Activated CD4-positive, alpha-beta memory T cell treated with anti-CD3 and anti-CD28 coated beads, Interleukin-2, amount 10 ng/mL, durations not matched to agents 7 days and 5 days (primary cell): Measurements from ENCODE around the gene HSD17B1. TPM values are rescaled to one million over a fixed set of nuclear protein-coding genes. Genes with fewer than 3 reads are reported as not detected.
"Not testable (repeated sequence)": the region's sequence is repeated elsewhere in the genome, so short reads cannot be mapped to it uniquely, and the experiment has no call there.

Source experiments
- CTCF ChIA-PET: fragments of 350-600 bp; sonication (Branson Sonifier 250); formaldehyde crosslinking; loops from one replicate; lab custom pipeline; 2021; ENCODE audit warnings: antibody characterized with exemption, inconsistent platforms; lab: Charles Lee
- POLR2A ChIA-PET: fragments of 350-600 bp; sonication (Branson Sonifier 250); formaldehyde crosslinking; loops from one replicate; lab custom pipeline; 2021; ENCODE audit warnings: antibody characterized with exemption; lab: Charles Lee
- DNase-seq: peaks from one replicate; pipeline ENCODE4 v3.0.0-alpha.2; 2020
- H3K27ac Mint-ChIP-seq: one replicate; pipeline ENCODE4 v1.8.0; 2021; ENCODE audit warnings: mild to moderate bottlenecking, mixed read lengths
- H3K27me3 Mint-ChIP-seq: one replicate; pipeline ENCODE4 v1.8.0; 2021; ENCODE audit warnings: mixed read lengths
- H3K36me3 Mint-ChIP-seq: one replicate; pipeline ENCODE4 v1.8.0; 2021; ENCODE audit warnings: low read depth, mixed read lengths
- H3K4me1 Mint-ChIP-seq: one replicate; pipeline ENCODE4 v1.8.0; 2021; ENCODE audit warnings: mixed read lengths
- H3K4me3 Mint-ChIP-seq: one replicate; pipeline ENCODE4 v1.8.0; 2021; ENCODE audit warnings: mild to moderate bottlenecking, mixed read lengths
- H3K9me3 Mint-ChIP-seq: one replicate; pipeline ENCODE4 v1.8.0; 2021; ENCODE audit warnings: mixed read lengths
- total RNA-seq, 2 experiments: library from RNA; stranded (reverse); gene quantifications; one replicate each; pipeline ENCODE4 v1.2.3, GENCODE V29; 2021

The HSD17B1 gene
- total RNA-seq, 2 experiments from 2014 or later = 0.73 to 0.76 TPM

- H3K27ac Mint-ChIP-seq = no peak overlapping the region
- ChIA-PET CTCF (no interaction called here), POLR2A (interaction anchor here (1.0 kb wide), 1 partner anchor 65 kb away, joined by 3 read pairs; no protein-coding TSS in a partner anchor)
- DNase-seq = no peak
- H3K27me3 Mint-ChIP-seq = peaks cover 29% of the 10 kb centered on the region
- peaks cover 36% of the 10 kb centered on the region for H3K4me1 Mint-ChIP-seq
- H3K36me3 Mint-ChIP-seq = no peaks in the 10 kb centered on the region
- no peak overlapping the region for H3K4me3 Mint-ChIP-seq
- no peaks in the 10 kb centered on the region for H3K9me3 Mint-ChIP-seq
These were observed 23.7 kb upstream of the HSD17B1 start for GRCh38 chr17:42529061-42529460.

DNA sequence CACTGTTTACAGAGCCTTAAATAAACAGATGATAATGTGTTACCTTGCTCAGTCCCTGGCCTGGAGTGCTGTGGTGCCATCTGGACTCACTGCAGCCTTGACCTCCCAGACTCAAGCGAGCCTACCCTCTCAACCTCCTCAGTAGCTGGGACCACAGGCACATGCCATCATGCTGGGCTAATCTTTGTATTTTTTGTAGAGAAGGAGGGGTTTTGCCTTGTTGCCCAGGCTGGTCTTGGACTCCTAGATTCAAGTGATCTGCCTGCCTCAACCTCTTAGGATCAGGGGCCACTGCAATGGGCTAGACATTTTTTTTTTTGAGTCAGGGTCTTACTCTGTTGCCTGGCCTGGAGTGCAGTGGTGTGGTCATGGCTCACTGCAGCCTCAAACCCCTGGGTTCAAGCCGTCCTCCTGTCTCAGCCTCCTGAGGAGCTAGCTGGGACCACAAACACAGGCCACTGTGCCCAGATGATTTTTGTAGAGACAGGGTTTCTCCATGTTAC is 21.7 kb upstream of the HSD17B1 start:
- H3K4me3 Mint-ChIP-seq = no peak overlapping the region
- DNase-seq = no peak
- H3K27ac Mint-ChIP-seq = no peak overlapping the region
- H3K27me3 Mint-ChIP-seq = peaks cover 20% of the 10 kb centered on the region
- H3K9me3 Mint-ChIP-seq = no peaks in the 10 kb centered on the region
- ChIA-PET POLR2A (interaction anchor here (0.6 kb wide), 1 partner anchor 23 kb away, joined by 3 read pairs; no protein-coding TSS in a partner anchor), CTCF (interaction anchor here (1.4 to 1.6 kb wide), 2 partner anchors 11 to 18 kb away, joined by 3 to 6 read pairs; no protein-coding TSS in a partner anchor)
- peaks cover 32% of the 10 kb centered on the region for H3K4me1 Mint-ChIP-seq
- no peaks in the 10 kb centered on the region for H3K36me3 Mint-ChIP-seq

DNA sequence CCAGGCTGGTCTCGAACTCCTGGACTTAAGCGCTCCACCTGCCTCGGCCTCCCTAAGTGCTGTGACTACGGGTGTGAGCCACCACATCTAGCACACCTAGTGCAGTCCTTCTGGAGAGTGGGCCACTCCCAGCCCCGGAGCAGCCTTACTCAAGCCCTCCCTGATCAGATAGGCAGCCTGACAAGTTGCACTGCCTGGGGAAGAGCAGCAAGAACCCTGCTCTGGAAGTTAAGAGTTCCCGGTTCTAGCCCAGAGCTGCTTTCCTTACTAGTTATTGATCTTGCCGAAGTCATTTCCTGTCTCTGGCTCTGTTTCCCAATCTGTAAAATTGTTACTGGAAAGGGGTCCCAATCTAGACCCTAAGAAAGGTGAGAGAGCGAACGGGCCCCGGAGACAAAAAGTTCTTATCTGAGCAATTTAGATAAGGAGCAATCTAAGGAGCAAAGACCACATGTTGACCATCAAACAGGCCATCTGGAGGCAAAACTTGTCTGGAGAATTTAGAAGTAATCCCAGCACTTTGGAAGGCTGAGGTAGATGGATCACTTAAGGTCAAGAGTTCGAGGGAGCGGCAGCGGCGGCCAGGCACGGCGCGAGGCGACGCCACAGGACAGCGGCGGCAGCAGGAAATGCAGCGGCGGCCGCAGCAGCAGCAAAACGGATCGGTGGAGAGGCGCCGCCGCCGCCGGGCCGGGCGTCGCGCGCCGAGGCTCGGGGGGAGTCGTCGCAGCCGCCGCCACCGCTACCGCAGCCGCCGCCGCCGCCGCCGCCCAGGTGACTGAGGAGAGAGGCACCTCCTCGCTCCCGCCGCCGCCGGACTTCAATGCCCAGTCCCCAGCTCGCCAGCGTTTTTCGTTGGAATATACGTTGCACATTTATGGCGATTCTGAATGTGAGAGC is 21.0 kb upstream of the HSD17B1 start:
- DNase-seq = peak; percentile 56
- CTCF ChIA-PET = interaction anchor here (0.6 to 1.6 kb wide), 4 partner anchors 9 to 211 kb away, joined by 3 to 4 read pairs (median 3); no protein-coding TSS in a partner anchor
- Mint-ChIP-seq H3K9me3 (no peaks in the 10 kb centered on the region), H3K27me3 (peaks cover 17% of the 10 kb centered on the region), H3K4me3 (peak overlapping the region; percentile 62), H3K27ac (no peak overlapping the region), H3K4me1 (peaks cover 34% of the 10 kb centered on the region), H3K36me3 (no peaks in the 10 kb centered on the region)
- POLR2A ChIA-PET = interaction anchor here (1.0 to 1.1 kb wide), 2 partner anchors 9 kb away, joined by 3 to 5 read pairs; no protein-coding TSS in a partner anchor

- DNase-seq = no peak
- ChIA-PET CTCF (interaction anchor here (0.6 to 4.3 kb wide), 7 partner anchors 8 to 221 kb away, joined by 3 to 19 read pairs (median 6); partner anchors contain the start of gene PSMC3IP), POLR2A (interaction anchor here (1.0 to 2.4 kb wide), 14 partner anchors 12 to 287 kb away, joined by 3 to 21 read pairs (median 4); partner anchors contain the start of genes PSMC3IP, RETREG3, STAT3 and STAT5A)
- peaks cover 13% of the 10 kb centered on the region for H3K27me3 Mint-ChIP-seq
- peaks cover 40% of the 10 kb centered on the region for H3K4me1 Mint-ChIP-seq
- peak overlapping the region; percentile 68 for H3K4me3 Mint-ChIP-seq
- H3K9me3 Mint-ChIP-seq = no peaks in the 10 kb centered on the region
- peaks cover 9% of the 10 kb centered on the region for H3K36me3 Mint-ChIP-seq
- H3K27ac Mint-ChIP-seq = peak overlapping the region; percentile 44
These were observed 17.3 kb upstream of the HSD17B1 start for GRCh38 chr17:42535155-42536047.

DNA sequence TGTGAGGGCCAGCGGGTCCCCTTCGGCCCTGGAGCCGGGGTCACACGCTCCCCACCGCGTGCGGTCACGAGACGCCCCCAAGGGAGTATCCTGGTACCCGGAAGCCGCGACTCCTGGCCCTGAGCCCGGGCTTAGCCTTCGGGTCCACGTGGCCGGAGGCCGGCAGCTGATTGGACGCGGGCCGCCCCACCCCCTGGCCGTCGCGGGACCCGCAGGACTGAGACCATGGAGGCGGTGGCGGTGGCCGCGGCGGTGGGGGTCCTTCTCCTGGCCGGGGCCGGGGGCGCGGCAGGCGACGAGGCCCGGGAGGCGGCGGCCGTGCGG is 16.7 kb upstream of the HSD17B1 start, which contains the start of gene NAGLU:
NAGLU (plus strand) TSS at position 194 of the 324 bp plus-strand sequence; CDS start at position 226, 32 bp downstream.
- peak within 1 kb of the TSS; percentile 82 for H3K4me3 Mint-ChIP-seq
- H3K4me1 Mint-ChIP-seq = peaks cover 42% of the 10 kb centered on the region
- POLR2A ChIA-PET = interaction anchor here (1.0 to 2.4 kb wide), 16 partner anchors 12 to 287 kb away, joined by 3 to 21 read pairs (median 4); partner anchors contain the start of genes PSMC3IP, RETREG3, STAT3 and STAT5A
- H3K36me3 Mint-ChIP-seq = peaks cover 9% of the 10 kb centered on the region
- H3K27me3 Mint-ChIP-seq = peaks cover 12% of the 10 kb centered on the region
- peak; percentile 89 for DNase-seq
- peak within 1 kb of the TSS; percentile 75 for H3K27ac Mint-ChIP-seq
- no peaks in the 10 kb centered on the region for H3K9me3 Mint-ChIP-seq
- CTCF ChIA-PET = interaction anchor here (0.6 to 4.3 kb wide), 8 partner anchors 9 to 221 kb away, joined by 3 to 19 read pairs (median 6); partner anchors contain the start of gene PSMC3IP

DNA sequence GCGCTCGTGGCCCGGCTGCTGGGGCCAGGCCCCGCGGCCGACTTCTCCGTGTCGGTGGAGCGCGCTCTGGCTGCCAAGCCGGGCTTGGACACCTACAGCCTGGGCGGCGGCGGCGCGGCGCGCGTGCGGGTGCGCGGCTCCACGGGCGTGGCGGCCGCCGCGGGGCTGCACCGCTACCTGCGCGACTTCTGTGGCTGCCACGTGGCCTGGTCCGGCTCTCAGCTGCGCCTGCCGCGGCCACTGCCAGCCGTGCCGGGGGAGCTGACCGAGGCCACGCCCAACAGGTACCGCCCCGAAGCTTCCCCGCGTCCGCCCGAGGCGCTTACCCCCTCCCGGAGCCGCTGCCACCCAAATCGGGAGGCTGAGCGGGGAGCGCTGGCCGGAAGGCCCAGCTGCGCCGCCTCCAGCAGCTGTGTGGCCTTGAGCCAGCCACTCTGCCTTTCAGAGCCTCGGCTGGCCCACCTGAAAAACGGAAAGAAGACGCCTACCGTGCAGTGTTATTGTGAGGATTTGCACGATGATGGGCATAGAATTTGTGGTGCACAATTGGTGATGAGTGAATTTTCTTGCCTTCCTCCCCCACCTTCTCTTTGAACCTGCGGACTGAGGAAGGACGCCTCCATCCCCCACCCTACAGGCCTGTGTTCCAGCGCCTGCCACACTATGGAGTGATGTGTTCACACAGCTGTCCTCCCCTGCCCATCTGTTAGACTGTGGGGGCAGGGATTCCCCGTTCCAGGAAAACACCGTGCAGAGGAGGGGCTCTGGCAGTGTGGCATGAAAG is 16.2 kb upstream of the HSD17B1 start:
- ChIA-PET CTCF (interaction anchor here (0.6 to 4.3 kb wide), 8 partner anchors 10 to 130 kb away, joined by 3 to 19 read pairs (median 6); partner anchors contain the start of gene PSMC3IP), POLR2A (interaction anchor here (0.9 to 2.4 kb wide), 17 partner anchors 11 to 288 kb away, joined by 3 to 21 read pairs (median 4); partner anchors contain the start of genes PSMC3IP, RETREG3, STAT3 and STAT5A)
- H3K27me3 Mint-ChIP-seq = peaks cover 11% of the 10 kb centered on the region
- peak overlapping the region; percentile 82 for H3K4me3 Mint-ChIP-seq
- no peaks in the 10 kb centered on the region for H3K9me3 Mint-ChIP-seq
- DNase-seq = peak; percentile 83
- peak overlapping the region; percentile 75 for H3K27ac Mint-ChIP-seq
- H3K4me1 Mint-ChIP-seq = peaks cover 43% of the 10 kb centered on the region
- H3K36me3 Mint-ChIP-seq = peaks cover 9% of the 10 kb centered on the region

- CTCF ChIA-PET = interaction anchor here (1.2 to 4.3 kb wide), 4 partner anchors 10 to 41 kb away, joined by 3 to 19 read pairs (median 12); partner anchors contain the start of gene PSMC3IP
- Mint-ChIP-seq H3K27me3 (peaks cover 8% of the 10 kb centered on the region), H3K27ac (peak overlapping the region; percentile 75), H3K36me3 (peaks cover 9% of the 10 kb centered on the region), H3K4me3 (peak overlapping the region; percentile 82), H3K4me1 (peaks cover 41% of the 10 kb centered on the region), H3K9me3 (no peaks in the 10 kb centered on the region)
- POLR2A ChIA-PET = interaction anchor here (0.9 to 2.4 kb wide), 9 partner anchors 10 to 148 kb away, joined by 3 to 21 read pairs (median 8); partner anchors contain the start of genes PSMC3IP, RETREG3, STAT3 and TUBG1
- no peak for DNase-seq
These were observed 15.4 kb upstream of the HSD17B1 start for GRCh38 chr17:42537156-42537805.

- no peaks in the 10 kb centered on the region for H3K9me3 Mint-ChIP-seq
- H3K27ac Mint-ChIP-seq = peak overlapping the region; percentile 11
- no peak for DNase-seq
- ChIA-PET CTCF (interaction anchor here (4.3 kb wide), 1 partner anchor 11 kb away, joined by 19 read pairs; no protein-coding TSS in a partner anchor), POLR2A (interaction anchor here (1.2 to 1.5 kb wide), 2 partner anchors 11 to 72 kb away, joined by 3 to 6 read pairs; partner anchors contain the start of genes RETREG3 and TUBG1)
- H3K4me1 Mint-ChIP-seq = peaks cover 41% of the 10 kb centered on the region
- H3K36me3 Mint-ChIP-seq = peaks cover 9% of the 10 kb centered on the region
- H3K4me3 Mint-ChIP-seq = peak overlapping the region; percentile 61
- peaks cover 8% of the 10 kb centered on the region for H3K27me3 Mint-ChIP-seq
These were observed 14.8 kb upstream of the HSD17B1 start for GRCh38 chr17:42537826-42538451.

DNA sequence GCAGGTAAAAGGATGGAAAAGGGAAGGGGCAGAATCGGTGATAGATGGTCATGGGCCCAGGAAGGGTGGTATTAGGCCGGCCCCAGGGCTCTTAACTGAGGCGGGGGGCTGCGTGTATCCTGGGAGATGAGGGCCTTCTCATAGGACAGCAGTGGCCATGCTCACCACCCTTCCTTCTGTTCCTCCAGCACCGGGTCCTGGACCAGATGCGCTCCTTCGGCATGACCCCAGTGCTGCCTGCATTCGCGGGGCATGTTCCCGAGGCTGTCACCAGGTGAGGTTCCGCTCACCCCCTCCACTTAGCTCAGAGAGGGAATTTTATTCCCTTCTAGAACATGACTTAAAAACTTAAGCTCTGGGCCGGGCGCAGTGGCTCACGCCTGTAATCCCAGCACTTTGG is 14.2 kb upstream of the HSD17B1 start:
- no peak for DNase-seq
- Mint-ChIP-seq H3K27me3 (peaks cover 5% of the 10 kb centered on the region), H3K27ac (no peak overlapping the region), H3K9me3 (no peaks in the 10 kb centered on the region), H3K4me3 (no peak overlapping the region), H3K36me3 (peaks cover 9% of the 10 kb centered on the region), H3K4me1 (peaks cover 39% of the 10 kb centered on the region)
- CTCF ChIA-PET = interaction anchor here (4.3 kb wide), 1 partner anchor 10 kb away, joined by 19 read pairs; no protein-coding TSS in a partner anchor
- POLR2A ChIA-PET = interaction anchor here (1.5 kb wide), 1 partner anchor 10 kb away, joined by 6 read pairs; no protein-coding TSS in a partner anchor

DNA sequence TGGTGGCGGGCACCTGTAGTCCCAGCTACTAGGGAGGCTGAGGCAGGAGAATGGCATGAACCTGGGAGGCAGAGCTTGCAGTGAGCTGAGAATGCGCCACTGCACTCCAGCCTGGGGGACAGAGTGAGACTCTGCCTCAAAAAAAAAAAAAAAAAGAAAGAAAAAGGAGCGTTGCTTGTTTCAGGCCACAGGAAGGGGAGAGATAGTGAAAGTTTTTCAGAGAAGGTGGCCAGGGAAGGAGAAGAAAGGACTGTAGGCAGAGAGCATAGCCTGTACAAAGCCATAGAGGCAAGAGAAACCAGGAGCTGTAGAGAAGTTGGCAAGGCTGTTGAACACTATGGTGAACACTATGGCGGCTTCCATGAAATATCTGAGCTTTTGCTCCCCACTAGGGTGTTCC is 12.2 kb upstream of the HSD17B1 start:
- Mint-ChIP-seq H3K27ac (peak overlapping the region; percentile 10), H3K4me1 (peaks cover 35% of the 10 kb centered on the region)
- not testable (repeated sequence) for DNase-seq, H3K36me3 Mint-ChIP-seq, H3K27me3 Mint-ChIP-seq, H3K9me3 Mint-ChIP-seq, H3K4me3 Mint-ChIP-seq
- ChIA-PET POLR2A (interaction anchor here (0.6 to 2.2 kb wide), 5 partner anchors 9 to 295 kb away, joined by 3 to 10 read pairs (median 3); partner anchors contain the start of gene PSMC3IP), CTCF (interaction anchor here (0.7 to 1.2 kb wide), 5 partner anchors 8 to 37 kb away, joined by 3 to 6 read pairs (median 3); partner anchors contain the start of gene PSMC3IP)
